ENCODE measurements around the gene STK32B.

Gene STK32B

GRCh38 chr4:5458676-5459075, 407.4 kb downstream of the STK32B start:
- DNase-seq = no peak

DNA sequence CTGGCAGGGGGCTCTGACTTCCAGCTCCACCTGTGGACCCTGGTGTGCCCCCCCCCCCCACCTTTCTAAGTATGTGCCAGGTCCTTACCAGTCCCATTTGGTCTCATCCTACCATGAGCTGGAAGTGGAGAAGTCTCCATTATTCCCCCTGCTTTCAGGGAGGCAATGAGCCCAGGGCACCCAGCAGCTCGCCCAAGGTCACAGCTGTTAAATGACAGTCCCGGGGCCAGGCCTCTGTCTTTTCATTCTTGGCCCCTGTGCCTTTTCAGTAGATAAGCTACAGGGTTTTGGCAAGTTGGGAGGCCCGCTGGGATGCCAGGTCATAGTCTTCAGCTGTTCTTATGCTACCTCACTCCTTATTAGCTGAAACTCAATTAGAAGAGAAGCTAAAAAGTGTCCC, 408.0 kb downstream of the STK32B start:
- DNase-seq = no peak

GRCh38 chr4:5460106-5460801, 409.0 kb downstream of the STK32B start:
- DNase-seq = no peak

- DNase-seq = no peak
Measured at GRCh38 chr4:5461477-5461876, 410.2 kb downstream of the STK32B start.

DNA sequence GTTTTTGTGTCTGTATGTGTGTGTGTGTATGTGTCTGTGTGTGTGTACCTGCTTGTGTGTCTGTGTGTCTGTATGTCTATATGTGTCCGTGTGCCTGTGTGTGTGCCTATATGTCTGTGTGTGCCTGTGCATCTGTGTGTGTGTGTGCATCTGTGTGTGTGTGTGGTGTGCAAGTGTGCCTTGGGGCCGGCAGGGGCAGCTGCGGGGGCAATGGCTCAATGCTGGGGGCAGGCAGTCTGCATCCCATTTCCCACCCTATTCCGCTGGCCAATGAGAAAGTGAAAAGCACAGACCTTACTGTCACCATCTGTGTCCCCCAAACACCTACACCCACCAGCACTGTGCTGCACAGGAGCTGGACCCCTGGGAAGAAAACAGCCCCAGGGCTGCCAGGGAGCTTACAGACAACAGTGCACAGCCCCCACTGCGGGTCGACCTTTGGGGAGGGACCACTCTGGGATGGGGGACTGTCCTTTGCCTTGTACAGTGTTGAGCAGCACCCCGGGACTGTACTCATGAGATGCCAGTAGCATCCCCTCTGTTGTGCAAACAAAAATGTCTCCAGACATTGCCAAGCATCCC, 411.1 kb downstream of the STK32B start:
- no peak for DNase-seq

DNA sequence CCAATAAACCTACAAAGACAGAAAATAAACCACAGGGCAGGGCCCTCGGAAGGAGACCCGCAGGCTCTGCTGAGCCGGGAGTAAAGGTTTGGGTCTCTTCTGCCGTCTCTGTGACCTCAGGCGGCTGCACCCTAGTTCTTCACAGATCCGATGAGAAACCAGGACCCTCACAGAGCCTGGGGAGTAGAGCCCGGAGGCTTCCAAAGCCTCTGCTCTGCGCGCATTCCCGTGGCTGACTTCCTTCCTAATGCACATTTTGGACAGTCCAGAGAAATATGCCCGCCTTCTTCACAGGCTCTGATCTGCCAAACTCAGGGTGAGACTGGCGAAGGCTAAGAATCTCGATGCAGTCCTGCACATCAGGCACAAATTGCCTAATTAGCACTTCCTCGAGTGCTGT, 411.6 kb downstream of the STK32B start:
- no peak for DNase-seq

DNA sequence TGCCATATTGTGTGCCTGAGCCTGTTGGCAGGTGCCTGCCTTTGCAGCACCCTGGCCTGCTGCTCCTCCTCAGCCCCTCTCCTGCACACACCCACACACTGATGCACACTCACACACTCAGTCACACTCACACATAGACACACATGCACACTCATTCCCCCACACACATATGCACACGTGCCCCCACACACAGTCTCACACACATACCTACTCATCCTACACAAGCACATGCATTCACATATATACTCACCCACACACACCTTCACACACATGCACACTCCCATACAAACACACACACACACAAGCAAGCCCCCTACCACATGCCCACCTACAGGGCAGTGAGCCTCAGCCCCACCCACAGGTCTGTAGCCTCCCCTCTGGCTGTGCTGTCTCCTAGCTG, 412.1 kb downstream of the STK32B start:
- DNase-seq = no peak

GRCh38 chr4:5463936-5464650, 412.8 kb downstream of the STK32B start:
- no peak for DNase-seq

DNA sequence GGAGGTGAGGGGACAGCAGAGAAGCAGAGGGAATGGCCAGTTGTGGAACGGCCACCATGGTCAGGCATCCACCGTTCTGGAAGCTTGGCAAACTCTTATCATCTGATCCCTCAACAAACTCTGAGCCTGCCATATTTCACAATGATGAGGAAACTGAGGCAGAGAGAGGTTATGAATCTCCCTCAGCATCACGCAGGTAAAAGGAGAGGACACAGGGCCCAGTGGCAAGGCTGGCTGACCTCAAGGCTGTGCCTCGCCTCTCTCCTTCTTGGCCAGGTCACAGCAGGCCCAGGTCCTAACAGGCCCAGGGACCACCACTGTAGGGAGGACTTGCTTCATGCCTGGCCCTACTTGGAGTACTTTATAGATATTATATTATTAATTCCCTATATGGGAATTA, 414.2 kb downstream of the STK32B start:
- no peak for DNase-seq

DNA sequence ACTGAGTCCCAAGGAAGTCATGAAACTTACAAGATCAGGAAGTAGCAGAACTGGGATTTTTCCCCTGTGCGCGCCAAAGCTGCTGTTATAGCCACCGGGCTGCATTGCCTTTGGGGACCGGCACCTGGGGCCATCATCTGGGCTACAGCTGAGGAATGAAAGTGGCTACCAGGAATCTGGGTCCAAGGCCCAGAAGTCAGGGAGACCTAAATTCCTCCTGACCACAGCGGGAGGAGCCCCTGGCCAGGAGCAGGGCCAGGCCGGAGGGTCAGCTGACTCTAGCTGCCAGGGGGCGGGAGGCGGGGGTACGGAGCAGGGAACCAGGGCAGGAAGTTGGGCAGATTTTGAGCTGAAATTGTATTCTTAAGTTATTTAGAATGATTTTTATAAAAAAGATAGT, 414.7 kb downstream of the STK32B start:
- DNase-seq = no peak

GRCh38 chr4:5467111-5467510, 415.8 kb downstream of the STK32B start:
- DNase-seq = no peak

- no peak for DNase-seq
Measured at GRCh38 chr4:5469151-5469775, 418.0 kb downstream of the STK32B start.

GRCh38 chr4:5469861-5470260, 418.6 kb downstream of the STK32B start:
- no peak for DNase-seq

DNA sequence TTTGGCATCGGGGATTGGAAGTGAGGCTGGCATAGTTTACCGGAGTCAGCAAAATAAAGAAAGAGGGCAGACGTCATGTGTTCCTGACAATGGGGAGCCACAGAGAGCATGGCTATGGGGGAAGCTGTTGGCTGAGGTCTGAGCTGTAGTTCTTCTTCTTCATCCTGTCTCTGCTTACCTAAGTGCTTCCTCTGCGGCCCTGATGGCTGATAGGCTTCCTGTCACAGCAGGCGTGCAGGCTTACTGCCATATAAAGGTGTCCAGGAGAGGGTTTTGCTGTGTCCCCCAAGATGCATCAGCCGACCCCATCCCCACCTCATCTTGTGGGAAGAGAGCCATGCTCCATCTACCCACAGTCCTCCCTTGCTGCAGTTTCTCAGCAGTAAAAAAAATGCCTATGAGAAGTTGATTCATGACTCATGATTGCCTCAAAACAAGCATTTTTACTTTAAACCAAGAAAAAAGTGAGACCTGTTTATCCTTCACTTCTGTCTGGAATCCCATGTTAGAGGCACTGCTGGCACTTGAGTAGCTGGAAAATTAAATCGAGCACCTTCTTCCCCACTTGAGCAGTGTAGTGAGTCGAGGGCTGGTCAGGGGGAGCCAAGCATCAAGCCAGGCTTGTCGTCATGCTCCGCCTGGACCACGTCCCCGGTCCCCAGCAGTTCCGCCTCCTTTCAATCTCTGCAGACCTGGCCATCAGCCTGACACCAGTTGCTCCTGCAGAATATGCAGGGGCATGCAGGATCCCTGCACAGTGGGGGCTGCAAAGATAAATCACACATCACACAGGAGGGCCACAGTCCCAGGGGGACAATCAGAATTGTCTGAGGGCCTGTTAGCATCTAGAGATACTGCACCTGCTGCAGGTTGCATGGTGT, 419.3 kb downstream of the STK32B start:
- DNase-seq = no peak

DNA sequence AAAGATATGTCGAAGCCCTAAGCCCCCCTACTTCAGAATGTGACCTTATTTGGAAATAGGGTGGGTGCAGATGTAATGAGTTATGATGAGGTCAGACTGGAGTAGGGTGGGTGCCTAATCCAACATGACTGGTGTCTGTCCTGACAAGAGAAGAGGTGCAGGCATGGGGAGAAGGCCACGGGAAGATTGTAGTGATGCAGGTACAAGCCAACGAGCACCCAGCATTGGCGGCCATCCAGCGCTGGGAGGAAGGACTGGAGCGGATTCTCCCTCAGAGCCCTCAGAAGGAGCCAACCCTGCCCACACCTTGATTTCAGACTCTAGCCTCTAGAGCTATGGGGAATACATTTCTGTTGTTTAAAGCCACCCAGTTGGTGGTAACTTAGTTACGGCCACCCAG, 419.9 kb downstream of the STK32B start:
- no peak for DNase-seq

- no peak for DNase-seq
Measured at GRCh38 chr4:5471691-5472090, 420.4 kb downstream of the STK32B start.

- DNase-seq = no peak
Measured at GRCh38 chr4:5472160-5472591, 420.9 kb downstream of the STK32B start.

- DNase-seq = no peak
Measured at GRCh38 chr4:5473125-5473524, 421.8 kb downstream of the STK32B start.

GRCh38 chr4:5474756-5475155, 423.5 kb downstream of the STK32B start:
- no peak for DNase-seq

- DNase-seq = no peak
Measured at GRCh38 chr4:5477613-5478012, 426.3 kb downstream of the STK32B start.

DNA sequence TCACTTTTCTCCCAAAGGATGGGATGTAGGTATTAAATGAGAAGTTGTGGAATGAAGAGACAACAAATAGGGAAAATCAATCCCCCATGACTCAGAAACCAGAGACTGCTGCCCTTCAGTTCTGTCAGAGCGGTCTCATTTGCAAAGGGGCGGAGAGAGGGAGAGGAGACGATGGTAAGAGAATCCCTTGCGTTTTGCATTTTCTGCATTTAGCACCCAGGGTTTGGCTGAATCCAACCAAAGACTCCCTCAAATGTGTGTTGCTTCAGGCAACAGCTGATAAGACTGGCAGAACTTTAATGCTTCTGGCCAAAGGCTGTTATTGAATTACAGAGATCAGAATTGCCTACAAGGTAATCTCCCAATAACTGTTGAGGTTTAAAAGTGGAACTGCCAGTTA, 426.9 kb downstream of the STK32B start:
- DNase-seq = no peak

- DNase-seq = no peak
Measured at GRCh38 chr4:5478697-5479096, 427.4 kb downstream of the STK32B start.

DNA sequence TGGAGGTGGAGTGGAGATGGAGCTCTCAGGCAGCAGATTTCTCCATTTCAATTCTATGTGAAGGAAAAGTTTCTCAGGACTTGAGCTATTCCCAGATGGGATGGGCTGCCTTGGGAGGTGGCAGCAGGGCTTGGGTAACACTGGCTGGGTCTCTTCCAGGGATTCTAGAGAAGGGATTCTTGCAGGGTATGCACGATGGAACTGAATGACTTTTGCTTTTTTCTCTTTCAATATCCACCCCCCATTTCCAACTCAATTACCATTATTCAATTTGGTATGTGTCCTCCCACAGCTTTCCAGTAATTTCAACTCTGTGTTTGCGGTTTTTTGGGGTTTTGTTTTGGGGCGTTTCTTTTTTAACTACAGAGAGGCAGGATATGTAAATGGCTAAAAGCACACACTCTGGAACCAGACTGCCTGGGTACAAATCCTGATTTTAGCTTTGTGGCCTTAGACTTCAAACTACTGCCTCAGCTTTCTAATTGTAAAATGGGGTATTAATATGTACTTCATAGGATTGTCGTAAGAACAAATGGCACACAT, 428.3 kb downstream of the STK32B start:
- no peak for DNase-seq

All from activated CD4-positive, alpha-beta T cell treated with anti-CD3 and anti-CD28 coated beads for 1 hour (primary cell).